Lung microvascular endothelial cell (primary cell): ENCODE measurements around the gene STMN3. TPM values are rescaled to one million over a fixed set of nuclear protein-coding genes. Genes with fewer than 3 reads are reported as not detected.
"Not testable (repeated sequence)": the region's sequence is repeated elsewhere in the genome, so short reads cannot be mapped to it uniquely, and the experiment has no call there.

Experiments used
- DNase-seq, 2 donors: peaks; one replicate each; pipeline versions ENCODE4 v3.0.0 to v3.0.0-alpha.2; 2010; ENCODE audit warnings: low read depth in 2 of 2
- total RNA-seq: library from RNA; depleted of rRNA; stranded (reverse); fragments of >200 nt; gene quantifications from 2 replicates; pipeline ENCODE4 v1.2.1, GENCODE V29; 2014

Gene STMN3
- total RNA-seq, 1 donor from 2014 or later = under 0.01 TPM

DNA sequence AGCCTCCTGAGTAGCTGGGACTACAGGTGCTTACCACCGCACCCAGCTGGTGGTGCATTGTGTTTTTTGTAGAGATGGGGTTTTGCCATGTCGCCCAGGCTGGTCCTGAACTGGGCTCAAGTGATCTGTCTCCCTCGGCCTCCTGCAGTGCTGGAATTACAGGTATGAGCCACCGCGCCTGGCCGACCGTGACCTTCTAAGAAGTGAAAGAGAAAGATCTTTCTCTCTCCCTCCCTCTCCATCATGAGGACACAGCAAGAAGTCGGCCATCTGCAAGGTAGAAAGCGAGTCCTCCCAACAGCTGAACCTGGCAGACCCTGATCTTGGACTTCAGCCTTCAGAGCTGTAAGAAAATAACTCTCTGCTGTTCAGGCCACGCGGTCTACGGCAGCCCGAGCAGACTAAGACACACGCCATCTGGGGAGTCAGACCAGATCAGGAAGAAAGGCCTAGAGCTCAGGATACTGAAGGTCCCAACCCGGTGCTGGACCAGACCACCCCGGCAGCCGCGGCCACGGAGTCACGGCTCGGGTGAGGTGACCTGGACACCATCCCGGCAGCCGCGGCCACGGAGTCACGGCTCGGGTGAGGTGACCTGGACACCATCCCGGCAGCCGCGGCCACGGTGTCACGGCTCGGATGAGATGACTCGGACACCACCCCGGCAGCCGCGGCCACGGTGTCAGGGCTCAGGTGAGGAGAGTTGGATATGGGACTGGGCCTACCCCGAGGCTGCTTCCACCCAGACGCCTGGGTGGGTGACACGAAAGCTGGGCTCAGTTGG lies 35.9 kb downstream of the STMN3 start:
- no peak for DNase-seq

DNA sequence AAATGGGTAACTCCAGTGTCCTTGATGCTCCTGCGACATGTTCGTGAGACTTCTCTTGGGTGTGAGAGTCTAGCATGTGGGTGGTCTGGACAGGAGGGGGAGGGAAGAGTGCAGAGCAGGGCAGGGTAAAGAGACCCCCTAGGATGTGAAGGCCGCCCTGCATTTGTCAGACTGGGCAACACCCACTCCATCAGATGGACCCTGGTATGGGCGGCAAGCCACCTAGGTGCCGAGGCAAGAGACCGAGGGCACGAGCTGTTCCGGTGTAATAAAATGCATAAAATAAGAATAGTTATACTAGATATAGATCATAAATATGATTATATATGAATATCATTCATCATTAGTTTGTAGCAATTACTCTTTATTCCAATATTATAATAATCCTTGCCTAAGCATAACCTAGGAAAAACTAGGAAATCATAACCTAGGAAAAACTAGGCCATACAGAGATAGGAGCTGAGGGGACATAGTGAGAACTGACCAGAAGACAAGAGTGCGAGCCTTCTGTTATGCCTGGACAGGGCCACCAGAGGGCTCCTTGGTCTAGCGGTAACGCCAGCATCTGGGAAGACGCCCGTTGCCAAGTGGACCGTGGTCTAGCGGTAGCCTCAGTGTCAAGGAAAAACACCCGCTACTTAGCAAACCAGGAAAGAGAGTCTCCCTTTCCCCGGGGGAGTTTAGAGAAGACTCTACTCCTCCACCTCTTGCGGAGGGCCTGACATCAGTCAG lies 39.2 kb downstream of the STMN3 start:
- DNase-seq = not testable (repeated sequence)

DNA sequence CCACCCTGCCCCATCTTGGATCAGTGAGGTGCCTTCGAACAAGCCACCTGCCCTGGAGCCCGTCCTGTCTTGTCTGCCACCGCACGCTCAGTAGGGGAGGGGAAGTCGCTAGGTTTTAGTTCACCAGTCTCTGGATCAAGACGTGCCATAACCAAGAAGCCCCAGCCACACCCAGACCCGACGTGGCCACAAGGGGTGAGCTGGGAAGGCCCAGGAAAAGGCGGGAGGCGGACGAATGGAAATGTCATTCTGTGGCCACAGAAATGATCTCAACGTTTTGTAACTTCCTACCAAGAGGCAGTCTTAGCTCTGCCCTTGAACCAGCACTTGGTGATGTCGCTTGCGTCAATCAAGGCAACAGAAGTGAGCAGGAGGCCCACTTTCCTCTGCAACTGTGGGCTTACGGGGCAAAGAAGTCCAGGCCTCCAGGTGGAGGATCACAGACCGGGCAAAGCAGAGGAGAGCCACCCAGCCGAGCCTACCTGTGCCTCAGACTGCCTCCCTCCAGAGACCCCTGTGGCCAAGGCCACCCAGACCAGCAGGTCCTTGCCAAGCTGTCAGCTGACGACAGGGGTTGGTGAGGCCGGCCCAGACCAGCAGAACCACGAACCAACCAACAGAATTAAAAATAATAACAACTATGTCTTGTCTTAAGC lies 40.8 kb downstream of the STMN3 start:
- peak in 1 of 2 donors; percentile 44 for DNase-seq

DNA sequence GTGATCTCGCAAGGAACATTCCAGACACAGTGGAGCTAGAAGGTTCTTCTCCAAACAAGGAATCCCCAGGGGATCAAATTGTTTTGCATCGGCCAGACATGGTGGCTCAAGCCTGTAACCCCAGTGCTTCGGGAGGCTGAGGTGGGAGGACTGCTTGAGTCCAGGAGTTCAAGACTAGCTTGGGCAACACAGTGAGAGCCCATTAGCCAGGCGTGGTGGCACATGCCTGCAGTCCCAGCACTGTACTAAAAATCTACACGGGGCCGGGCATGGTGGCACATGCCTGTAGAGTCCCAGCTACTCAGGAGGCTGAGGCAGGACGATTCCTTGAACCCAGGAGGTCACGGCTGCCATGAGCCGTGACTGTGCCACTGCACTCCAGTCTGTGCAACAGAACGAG lies 41.6 kb downstream of the STMN3 start:
- DNase-seq = no peak

GRCh38 chr20:63610581-63611435 lies 42.4 kb downstream of the STMN3 start:
- no peak for DNase-seq

DNA sequence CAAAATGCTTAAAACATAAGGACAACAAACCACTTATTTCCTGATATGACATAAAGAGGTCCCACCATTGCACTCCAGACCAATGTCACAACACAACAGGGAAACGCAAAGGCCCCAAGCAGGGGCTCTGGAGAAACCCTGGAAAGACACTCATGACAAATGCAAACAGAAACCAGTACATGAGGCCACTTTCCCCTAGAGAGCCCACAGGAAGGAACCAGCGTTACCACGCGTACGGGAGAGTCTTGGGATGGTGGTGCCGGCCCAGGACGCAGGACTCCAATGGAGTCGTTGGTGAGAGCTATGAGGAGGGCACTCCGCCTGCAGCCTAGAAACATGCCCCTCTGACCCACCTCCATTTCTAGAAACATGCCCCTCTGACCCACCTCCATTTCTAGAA lies 46.5 kb downstream of the STMN3 start:
- DNase-seq = no peak

DNA sequence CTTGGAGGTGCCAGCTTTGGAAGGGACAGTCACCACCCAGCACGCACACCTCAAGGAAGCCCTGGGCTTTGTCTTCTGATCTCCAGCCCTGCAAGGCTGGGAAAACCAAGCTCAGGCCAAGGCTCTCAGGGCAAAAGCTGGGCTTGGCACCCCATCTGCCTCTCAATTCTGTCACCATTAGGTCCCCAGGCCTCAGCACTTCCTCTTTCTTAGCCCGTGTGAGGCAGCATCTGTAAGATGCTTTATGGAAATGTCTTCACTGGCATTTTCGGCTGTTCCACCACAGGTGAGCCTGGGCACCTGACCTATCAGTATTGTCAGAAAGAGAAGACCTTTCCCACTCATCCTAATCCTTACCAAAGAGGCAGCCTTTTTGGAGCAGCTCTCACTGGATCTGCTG lies 50.9 kb downstream of the STMN3 start:
- no peak for DNase-seq

- not testable (repeated sequence) for DNase-seq
Measured at GRCh38 chr20:63601679-63602078, 51.5 kb downstream of the STMN3 start.

GRCh38 chr20:63599396-63600050 lies 53.7 kb downstream of the STMN3 start:
- no peak for DNase-seq

DNA sequence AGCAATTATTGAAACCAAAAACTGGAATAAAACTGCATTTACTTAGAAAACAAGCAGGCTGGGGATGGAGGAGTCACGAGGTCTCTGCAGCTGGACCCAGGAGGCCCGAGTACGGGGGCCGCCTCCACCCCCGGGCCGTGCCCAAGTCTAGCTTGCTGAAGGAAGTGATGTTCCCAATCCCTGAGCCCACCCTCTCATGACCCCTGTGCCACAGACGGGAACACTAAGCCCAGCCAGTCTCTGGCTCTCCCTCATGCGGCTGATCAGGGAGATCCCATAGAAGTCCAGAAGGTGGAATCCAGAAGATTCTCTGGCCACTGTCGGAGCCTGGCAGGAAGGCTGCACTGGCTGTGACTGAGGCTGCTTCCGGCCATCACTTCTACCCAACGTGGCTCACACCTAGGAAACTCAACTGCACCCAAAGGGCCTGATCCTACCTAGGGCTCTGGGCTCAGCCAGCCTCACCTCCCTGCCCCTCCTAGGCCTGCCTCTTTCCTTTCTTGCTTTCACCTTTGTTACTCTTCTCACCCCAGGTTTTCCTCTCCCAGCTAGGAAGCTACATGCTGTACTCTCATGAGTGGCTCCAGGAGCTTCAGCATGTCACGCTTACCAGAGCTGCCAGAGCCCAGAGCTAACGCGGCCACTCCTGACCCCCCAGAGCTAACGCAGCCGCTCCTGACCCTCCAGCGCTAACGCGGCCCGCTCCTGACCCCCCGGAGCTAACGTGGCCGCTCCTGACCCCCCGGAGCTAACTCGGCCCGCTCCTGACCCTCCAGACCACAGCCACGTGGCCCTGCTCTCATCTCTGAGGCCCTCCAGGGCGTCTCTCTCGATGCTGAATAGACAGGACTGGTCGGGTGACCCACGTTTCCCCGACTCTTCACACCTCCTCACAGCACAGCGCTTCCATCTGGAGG lies 54.5 kb downstream of the STMN3 start:
- DNase-seq = no peak

GRCh38 chr20:63597651-63598478 lies 55.4 kb downstream of the STMN3 start:
- DNase-seq = no peak

GRCh38 chr20:63596423-63596822 lies 56.8 kb downstream of the STMN3 start:
- DNase-seq = no peak

GRCh38 chr20:63595416-63596127 lies 57.7 kb downstream of the STMN3 start:
- DNase-seq = no peak

- DNase-seq = no peak
Measured at GRCh38 chr20:63594043-63594561, 59.1 kb downstream of the STMN3 start.

DNA sequence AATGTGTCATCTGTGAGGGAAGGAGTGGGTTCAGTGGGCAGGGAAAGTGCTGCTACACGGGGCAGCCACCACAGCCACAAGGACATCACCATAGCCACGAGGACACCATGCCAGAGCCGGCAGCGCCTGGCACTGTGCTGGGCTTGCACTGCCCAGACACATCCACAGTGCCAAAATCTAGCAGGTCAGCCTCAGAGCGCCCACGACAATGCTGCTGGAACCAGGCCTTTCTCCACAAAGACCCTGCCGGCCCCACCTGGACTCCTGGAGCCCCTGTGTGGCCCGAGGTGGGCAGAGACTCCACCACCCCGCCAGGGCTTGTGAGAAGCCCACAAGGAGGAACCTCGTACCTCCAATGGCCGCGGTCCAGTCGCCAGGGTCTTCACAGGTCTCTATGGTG lies 60.6 kb downstream of the STMN3 start:
- no peak for DNase-seq

GRCh38 chr20:63591786-63592355 lies 61.4 kb downstream of the STMN3 start:
- no peak for DNase-seq

GRCh38 chr20:63591147-63591533 lies 62.1 kb downstream of the STMN3 start:
- DNase-seq = no peak
